HL-60 (cell line): ENCODE measurements around the gene EEPD1.

Experiments used
- CTCF ChIP-seq: IDR thresholded peaks from one replicate; pipeline ENCODE4 v1.5.1; 2011; ENCODE audit warnings: low read length, control low read depth, inconsistent platforms; ENCODE audit not compliant: insufficient read depth
- GABPA ChIP-seq: IDR thresholded peaks from 2 replicates; pipeline ENCODE4 v1.6.1; 2012; ENCODE audit warnings: low read depth
- POLR2AphosphoS5 ChIP-seq: IDR thresholded peaks from 2 replicates; pipeline ENCODE4 v1.6.1; 2012; ENCODE audit warnings: low read depth
- REST ChIP-seq: IDR thresholded peaks from 2 replicates; pipeline ENCODE4 v1.6.1; 2012; ENCODE audit warnings: low read depth; ENCODE audit not compliant: insufficient replicate concordance
- SPI1 ChIP-seq: IDR thresholded peaks from 2 replicates; pipeline ENCODE4 v1.6.1; 2012; ENCODE audit warnings: low read depth, mild to moderate bottlenecking, borderline replicate concordance

GRCh38 chr7:36188266-36188665 is 35.2 kb downstream of the EEPD1 start:
- TF ChIP-seq CTCF (no peak), POLR2AphosphoS5 (no peak), GABPA (no peak), REST (no peak), SPI1 (no peak)
